Liver (tissue), 9 donors: Measurements from ENCODE around the gene NOC2L. TPM values are rescaled to one million over a fixed set of nuclear protein-coding genes. Genes with fewer than 3 reads are reported as not detected.

ENCODE experiments used
- DNase-seq: peaks from one replicate; pipeline ENCODE4 v3.0.0-alpha.2; 2017; ENCODE audit warnings: low spot score
- H3K27ac ChIP-seq, 2 donors: one replicate each; pipeline ENCODE4 v1.7.0; 2013; ENCODE audit warnings: inconsistent platforms in 2 of 2, low read length in 2 of 2, control low read depth in 1 of 2, low read depth in 1 of 2, mild to moderate bottlenecking in 1 of 2
- H3K27me3 ChIP-seq, 4 donors: one replicate each; pipeline versions ENCODE4 v1.6.1 to v1.7.0; 2013; ENCODE audit warnings: low read length in 3 of 4, inconsistent platforms in 1 of 4, mild to moderate bottlenecking in 1 of 4, moderate library complexity in 1 of 4; ENCODE audit not compliant: control insufficient read depth in 4 of 4, insufficient read depth in 4 of 4
- H3K36me3 ChIP-seq, 4 donors: one replicate each; pipeline versions ENCODE4 v1.6.1 to v1.7.0; 2013; ENCODE audit warnings: low read length in 3 of 4, mild to moderate bottlenecking in 3 of 4, low read depth in 1 of 4, moderate library complexity in 1 of 4; ENCODE audit not compliant: control insufficient read depth in 4 of 4, insufficient read depth in 3 of 4
- H3K4me1 ChIP-seq, 4 donors: one replicate each; pipeline versions ENCODE4 v1.6.1 to v1.7.0; 2013; ENCODE audit warnings: low read length in 3 of 4, mild to moderate bottlenecking in 3 of 4, moderate library complexity in 1 of 4; ENCODE audit not compliant: control insufficient read depth in 4 of 4, insufficient read depth in 4 of 4
- H3K4me3 ChIP-seq, 3 donors: one replicate each; pipeline versions ENCODE4 v1.6.1 to v1.7.0; 2013; ENCODE audit warnings: low read length in 3 of 3, control low read depth in 1 of 3, low read depth in 1 of 3, mild to moderate bottlenecking in 1 of 3
- H3K9ac ChIP-seq, 2 donors: one replicate each; pipeline ENCODE4 v1.7.0; 2013; ENCODE audit warnings: low read length in 2 of 2, mild to moderate bottlenecking in 2 of 2, moderate library complexity in 2 of 2, control low read depth in 1 of 2, low read depth in 1 of 2
- H3K9me3 ChIP-seq, 4 donors: one replicate each; pipeline versions ENCODE4 v1.6.1 to v1.7.0; 2013; ENCODE audit warnings: low read length in 3 of 4; ENCODE audit not compliant: control insufficient read depth in 4 of 4
- EGR1 ChIP-seq, 2 donors: IDR thresholded peaks; 2 replicates each; pipeline ENCODE4 v1.6.1; 2016 to 2018; ENCODE audit warnings: antibody characterized with exemption in 2 of 2, low read depth in 2 of 2
- FOXA2 ChIP-seq: IDR thresholded peaks from 2 replicates; pipeline ENCODE4 v1.6.1; 2016; ENCODE audit warnings: antibody characterized with exemption
- HNF4A ChIP-seq, 2 donors: conservative IDR thresholded peaks; 2 replicates each; pipeline ENCODE4 v1.6.1; 2016; ENCODE audit warnings: antibody characterized with exemption in 2 of 2, mild to moderate bottlenecking in 2 of 2
- HNF4G ChIP-seq: IDR thresholded peaks from 2 replicates; pipeline ENCODE4 v1.6.1; 2016; ENCODE audit warnings: antibody characterized with exemption
- JUND ChIP-seq, 2 donors: IDR thresholded peaks; 2 replicates each; pipeline ENCODE4 v1.6.1; 2016; ENCODE audit warnings: antibody characterized with exemption in 2 of 2
- NR2F2 ChIP-seq: IDR thresholded peaks from 2 replicates; pipeline ENCODE4 v1.6.1; 2016; ENCODE audit warnings: antibody characterized with exemption
- RAD21 ChIP-seq, 2 donors: IDR thresholded peaks; 2 replicates each; pipeline ENCODE4 v1.6.1; 2016; ENCODE audit warnings: antibody characterized with exemption in 2 of 2, mild to moderate bottlenecking in 2 of 2
- SP1 ChIP-seq: IDR thresholded peaks from 2 replicates; pipeline ENCODE4 v1.6.1; 2018; ENCODE audit warnings: antibody characterized with exemption, mild to moderate bottlenecking
- TAF1 ChIP-seq: conservative IDR thresholded peaks from 2 replicates; pipeline ENCODE4 v1.6.1; 2016; ENCODE audit warnings: antibody characterized with exemption, mild to moderate bottlenecking
- YY1 ChIP-seq: IDR thresholded peaks from 2 replicates; pipeline ENCODE4 v1.6.1; 2016; ENCODE audit warnings: antibody characterized with exemption, mild to moderate bottlenecking
- ZBTB33 ChIP-seq: IDR thresholded peaks from 2 replicates; pipeline ENCODE4 v1.6.1; 2016; ENCODE audit warnings: antibody characterized with exemption
- WGBS: extraction: QIAGEN DNeasy Blood & Tissue Kit; methylation state at CpG from one replicate; pipeline ENCODE4 v1.1.7; 2013; 5-methylcytosine and 5-hydroxymethylcytosine counted together
- polyA plus RNA-seq, 2 donors: library from polyadenylated mRNA; stranded (reverse) in 1 of 2; unstranded in 1 of 2; fragments of 200-250 nt in 1 of 2; fragments of >200 nt in 1 of 2; fragmentation: Nextera tagmentation in 1 of 2; extraction: Ambion mirVana in 1 of 2; gene quantifications; one replicate each; pipeline versions ENCODE4 v1.2.1 to v1.2.3, GENCODE V29; 2013 to 2015
- total RNA-seq, 2 donors: library from RNA; depleted of rRNA; stranded (reverse); fragments of >200 nt; gene quantifications; one replicate each; pipeline ENCODE4 v1.2.3, GENCODE V29; 2014
- TF ChIP-seq, protein P1 (sequence below): IDR thresholded peaks from 2 replicates; pipeline ENCODE4 v1.6.1; 2016; ENCODE audit warnings: antibody characterized with exemption
- TF ChIP-seq, protein P2 (sequence below): IDR thresholded peaks from 2 replicates; pipeline ENCODE4 v1.6.1; 2016; ENCODE audit warnings: antibody characterized with exemption
- TF ChIP-seq, protein P3 (sequence below): fragments of 150-350 bp; IDR thresholded peaks from 2 replicates; pipeline ENCODE4 v1.5.1; 2017; ENCODE audit warnings: improper control_type of control experiment, low read depth, low read length; ENCODE audit not compliant: missing input control
- donor health status: healthy.
- donor health status: healthy.
- donor health status: healthy.
- donor health status: healthy.
- donor health status: healthy.

NOC2L gene
- total and polyA plus RNA-seq, 4 donors, result 17.1 to 34.5 (median 30.0) TPM

GRCh38 chr1:966704-967300, 7.7 kb upstream of the NOC2L start:
- DNase-seq, result no peak
- Histone ChIP-seq H3K4me3 (peak overlapping the region; percentile 11 to 70 (median 68)), H3K36me3 (peaks cover 0 to 6% (median 0%) of the 10 kb centered on the region in 4 donors), H3K27me3 (peaks cover 0 to 12% (median 1%) of the 10 kb centered on the region in 4 donors), H3K9me3 (no peaks in the 10 kb centered on the region), H3K9ac (peak overlapping the region in 1 of 2 donors; percentile 41), H3K27ac (peak overlapping the region; percentile 28 to 66), H3K4me1 (peaks cover 3 to 12% (median 9%) of the 10 kb centered on the region in 4 donors)
- WGBS, result under 1% methylated on average over 60 of the region's 60 CpGs
- TF ChIP-seq NR2F2 (no peak), HNF4G (no peak), SP1 (no peak), TAF1 (no peak), FOXA2 (no peak), JUND (IDR thresholded peaks at IDR 0.05) (no peak), HNF4A (conservative IDR thresholded peaks at IDR 0.05) (no peak), YY1 (no peak)
- TF ChIP-seq, protein P1, sequence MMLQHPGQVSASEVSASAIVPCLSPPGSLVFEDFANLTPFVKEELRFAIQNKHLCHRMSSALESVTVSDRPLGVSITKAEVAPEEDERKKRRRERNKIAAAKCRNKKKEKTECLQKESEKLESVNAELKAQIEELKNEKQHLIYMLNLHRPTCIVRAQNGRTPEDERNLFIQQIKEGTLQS, result no peak
- TF ChIP-seq, protein P2, sequence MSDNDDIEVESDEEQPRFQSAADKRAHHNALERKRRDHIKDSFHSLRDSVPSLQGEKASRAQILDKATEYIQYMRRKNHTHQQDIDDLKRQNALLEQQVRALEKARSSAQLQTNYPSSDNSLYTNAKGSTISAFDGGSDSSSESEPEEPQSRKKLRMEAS, result no peak
- TF ChIP-seq, protein P3, sequence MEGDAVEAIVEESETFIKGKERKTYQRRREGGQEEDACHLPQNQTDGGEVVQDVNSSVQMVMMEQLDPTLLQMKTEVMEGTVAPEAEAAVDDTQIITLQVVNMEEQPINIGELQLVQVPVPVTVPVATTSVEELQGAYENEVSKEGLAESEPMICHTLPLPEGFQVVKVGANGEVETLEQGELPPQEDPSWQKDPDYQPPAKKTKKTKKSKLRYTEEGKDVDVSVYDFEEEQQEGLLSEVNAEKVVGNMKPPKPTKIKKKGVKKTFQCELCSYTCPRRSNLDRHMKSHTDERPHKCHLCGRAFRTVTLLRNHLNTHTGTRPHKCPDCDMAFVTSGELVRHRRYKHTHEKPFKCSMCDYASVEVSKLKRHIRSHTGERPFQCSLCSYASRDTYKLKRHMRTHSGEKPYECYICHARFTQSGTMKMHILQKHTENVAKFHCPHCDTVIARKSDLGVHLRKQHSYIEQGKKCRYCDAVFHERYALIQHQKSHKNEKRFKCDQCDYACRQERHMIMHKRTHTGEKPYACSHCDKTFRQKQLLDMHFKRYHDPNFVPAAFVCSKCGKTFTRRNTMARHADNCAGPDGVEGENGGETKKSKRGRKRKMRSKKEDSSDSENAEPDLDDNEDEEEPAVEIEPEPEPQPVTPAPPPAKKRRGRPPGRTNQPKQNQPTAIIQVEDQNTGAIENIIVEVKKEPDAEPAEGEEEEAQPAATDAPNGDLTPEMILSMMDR, result no peak

GRCh38 chr1:966135-966703, 7.2 kb upstream of the NOC2L start, which contains the start of gene PLEKHN1:
PLEKHN1 (plus strand) TSS chr1:966482; CDS start chr1:966532, 50 bp downstream.
- TF ChIP-seq RAD21 (IDR thresholded peaks at IDR 0.05), result no peak
- TF ChIP-seq, protein P1, result no peak
- no peak for TF ChIP-seq NR2F2
- no peak for TF ChIP-seq FOXA2
- no peak for TF ChIP-seq HNF4A (conservative IDR thresholded peaks at IDR 0.05)
- no peak for TF ChIP-seq EGR1 (IDR thresholded peaks at IDR 0.05; ENCODE audit: low read depth in 2 of 2)
- no peak for TF ChIP-seq YY1
- no peak for TF ChIP-seq ZBTB33
- no peak for TF ChIP-seq HNF4G
- Histone ChIP-seq H3K4me3 (peak within 1 kb of the TSS; percentile 11 to 70 (median 68)), H3K9me3 (no peaks in the 10 kb centered on the region), H3K4me1 (peaks cover 3 to 18% (median 12%) of the 10 kb centered on the region in 4 donors), H3K9ac (peak within 1 kb of the TSS in 1 of 2 donors; percentile 41), H3K27me3 (peaks cover 0 to 7% (median 1%) of the 10 kb centered on the region in 4 donors), H3K36me3 (peaks cover 0 to 6% (median 0%) of the 10 kb centered on the region in 4 donors), H3K27ac (peak within 1 kb of the TSS; percentile 28 to 66)
- 14% methylated on average over 31 of the region's 31 CpGs for WGBS
- DNase-seq, result no peak
